ENCODE results near the gene ZNF148.
"Not testable (repeated sequence)": the region's sequence is repeated elsewhere in the genome, so short reads cannot be mapped to it uniquely, and the experiment has no call there.

Gene ZNF148, protein sequence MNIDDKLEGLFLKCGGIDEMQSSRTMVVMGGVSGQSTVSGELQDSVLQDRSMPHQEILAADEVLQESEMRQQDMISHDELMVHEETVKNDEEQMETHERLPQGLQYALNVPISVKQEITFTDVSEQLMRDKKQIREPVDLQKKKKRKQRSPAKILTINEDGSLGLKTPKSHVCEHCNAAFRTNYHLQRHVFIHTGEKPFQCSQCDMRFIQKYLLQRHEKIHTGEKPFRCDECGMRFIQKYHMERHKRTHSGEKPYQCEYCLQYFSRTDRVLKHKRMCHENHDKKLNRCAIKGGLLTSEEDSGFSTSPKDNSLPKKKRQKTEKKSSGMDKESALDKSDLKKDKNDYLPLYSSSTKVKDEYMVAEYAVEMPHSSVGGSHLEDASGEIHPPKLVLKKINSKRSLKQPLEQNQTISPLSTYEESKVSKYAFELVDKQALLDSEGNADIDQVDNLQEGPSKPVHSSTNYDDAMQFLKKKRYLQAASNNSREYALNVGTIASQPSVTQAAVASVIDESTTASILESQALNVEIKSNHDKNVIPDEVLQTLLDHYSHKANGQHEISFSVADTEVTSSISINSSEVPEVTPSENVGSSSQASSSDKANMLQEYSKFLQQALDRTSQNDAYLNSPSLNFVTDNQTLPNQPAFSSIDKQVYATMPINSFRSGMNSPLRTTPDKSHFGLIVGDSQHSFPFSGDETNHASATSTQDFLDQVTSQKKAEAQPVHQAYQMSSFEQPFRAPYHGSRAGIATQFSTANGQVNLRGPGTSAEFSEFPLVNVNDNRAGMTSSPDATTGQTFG

DNA sequence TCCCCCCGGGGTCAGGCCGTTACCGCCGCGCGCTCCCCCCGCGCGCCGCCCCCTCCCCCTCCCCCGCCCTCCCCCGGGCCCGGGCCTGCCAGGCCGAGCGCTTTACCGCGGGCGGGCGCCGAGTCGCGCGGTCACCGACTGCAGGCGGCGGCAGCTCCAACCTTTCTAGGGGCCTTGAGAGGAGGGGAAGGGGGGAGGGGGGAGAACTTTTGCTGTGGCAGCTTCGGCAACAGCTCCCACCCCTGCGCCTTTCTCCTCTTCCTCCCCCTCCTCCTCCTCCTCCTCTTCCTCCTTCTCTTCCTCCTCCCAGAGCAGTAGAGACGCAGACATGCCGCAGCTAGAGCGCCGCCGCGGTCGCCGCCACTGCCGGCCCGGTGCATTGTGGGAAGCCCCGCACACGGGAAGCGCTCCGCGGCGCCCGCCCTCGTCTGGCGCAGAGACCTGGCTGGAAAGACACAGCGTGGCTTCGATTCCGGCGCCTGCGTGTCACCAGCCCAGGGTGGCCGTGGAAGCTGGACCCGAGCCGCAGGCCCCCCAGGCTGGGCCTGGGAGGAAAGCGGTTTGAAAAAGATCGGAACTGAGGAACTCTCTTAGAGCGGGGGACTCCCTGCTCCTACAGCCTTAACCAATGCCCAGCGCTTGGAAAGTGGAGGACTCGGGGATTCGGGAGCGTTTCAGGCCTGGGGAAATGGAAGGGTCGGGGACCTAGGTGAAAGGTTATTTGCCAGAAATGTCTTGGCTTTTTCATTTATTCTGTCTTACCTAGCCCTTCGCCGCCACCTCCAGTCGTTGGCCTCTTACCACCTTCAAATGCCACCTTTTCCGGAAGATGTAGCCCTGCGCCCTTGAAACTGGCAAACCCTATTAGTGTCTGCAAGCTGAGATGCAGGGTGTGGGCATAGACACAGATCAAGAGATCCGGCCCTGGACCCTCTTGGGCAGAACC lies at the start of gene ZNF148:
TSS of gene ZNF148 (minus strand) at position 330 of the 946 bp plus-strand sequence. CDS start 61,685 bp downstream, outside the sequence.
- FAIRE-seq, result no peak

DNA sequence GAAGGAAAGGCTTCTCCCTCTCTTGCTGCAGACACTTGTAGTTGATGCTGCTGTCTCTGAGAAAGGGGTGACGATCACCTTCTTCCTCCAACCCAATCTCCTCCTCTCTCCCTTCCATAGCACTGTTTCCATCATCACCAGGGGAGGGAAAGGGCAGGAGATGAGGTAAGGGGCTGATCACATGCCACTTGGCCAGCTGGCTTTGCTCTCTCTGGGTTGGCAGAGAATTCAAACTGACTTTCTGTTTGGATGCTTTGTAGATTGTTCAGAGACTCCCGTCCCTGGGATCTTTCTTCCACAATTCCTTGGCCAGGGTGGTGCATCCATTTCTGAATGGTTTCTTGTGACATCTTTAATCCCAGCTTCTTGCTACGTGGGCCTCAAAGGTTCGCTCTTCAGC lies 43.2 kb upstream of the ZNF148 start:
- FAIRE-seq, result no peak

DNA sequence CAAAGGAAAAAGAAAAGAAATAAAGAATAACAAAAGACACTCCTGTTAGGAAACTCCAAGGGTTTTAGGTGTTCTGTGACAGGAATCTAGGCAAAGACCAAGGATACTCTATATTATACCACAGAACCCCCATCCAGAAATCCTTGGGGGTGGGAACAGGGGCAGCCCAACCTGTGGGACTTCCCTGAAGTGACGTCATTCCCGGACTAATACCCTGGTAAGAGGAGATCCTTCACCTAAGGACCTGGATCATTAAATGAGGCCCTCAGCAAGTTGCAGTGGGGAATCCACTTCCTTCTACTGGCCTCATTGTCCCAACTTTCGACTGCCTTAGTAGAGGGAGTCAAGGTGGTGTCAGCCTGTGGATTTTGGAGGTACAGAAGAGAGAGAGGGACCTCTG lies 41.1 kb upstream of the ZNF148 start:
- no peak for FAIRE-seq

DNA sequence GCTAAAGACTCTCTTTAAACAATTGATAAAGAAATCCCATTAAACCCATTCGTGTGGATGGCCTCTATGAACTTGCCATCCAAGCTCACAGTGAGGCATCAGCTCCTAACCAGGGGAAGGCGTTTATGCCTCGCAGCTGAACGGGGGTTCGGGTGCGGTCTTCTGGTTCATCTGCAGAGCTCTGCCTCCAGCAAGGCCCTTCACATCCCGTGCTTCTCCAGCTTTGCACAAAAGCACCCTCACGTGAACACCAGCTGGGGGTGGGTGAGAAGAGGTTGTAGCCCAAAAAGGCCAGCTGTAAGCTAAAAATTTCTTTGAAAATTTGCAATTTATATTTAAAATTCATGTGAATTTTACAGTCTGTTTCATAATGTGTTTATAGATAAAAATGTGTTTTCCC lies 39.5 kb upstream of the ZNF148 start:
- FAIRE-seq, result no peak

DNA sequence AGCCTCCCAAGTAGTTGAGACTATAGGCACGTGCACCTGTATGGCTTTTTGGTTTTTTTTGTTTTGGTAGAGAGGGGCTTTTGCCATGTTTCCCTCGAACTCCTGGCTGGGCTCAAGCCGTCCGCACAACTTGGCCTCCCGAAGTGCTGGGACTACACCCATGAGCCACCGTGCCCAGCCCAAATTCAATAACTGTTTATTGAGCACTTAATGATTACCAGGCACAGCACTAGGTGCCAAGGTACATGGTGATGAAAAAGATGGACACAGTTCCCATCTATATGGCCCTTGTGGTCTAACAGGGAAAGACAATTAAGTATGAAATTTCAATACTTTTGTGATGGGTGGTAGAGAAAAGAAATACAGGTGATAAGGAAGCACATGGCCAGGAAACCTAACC lies 35.8 kb upstream of the ZNF148 start:
- FAIRE-seq, result no peak

DNA sequence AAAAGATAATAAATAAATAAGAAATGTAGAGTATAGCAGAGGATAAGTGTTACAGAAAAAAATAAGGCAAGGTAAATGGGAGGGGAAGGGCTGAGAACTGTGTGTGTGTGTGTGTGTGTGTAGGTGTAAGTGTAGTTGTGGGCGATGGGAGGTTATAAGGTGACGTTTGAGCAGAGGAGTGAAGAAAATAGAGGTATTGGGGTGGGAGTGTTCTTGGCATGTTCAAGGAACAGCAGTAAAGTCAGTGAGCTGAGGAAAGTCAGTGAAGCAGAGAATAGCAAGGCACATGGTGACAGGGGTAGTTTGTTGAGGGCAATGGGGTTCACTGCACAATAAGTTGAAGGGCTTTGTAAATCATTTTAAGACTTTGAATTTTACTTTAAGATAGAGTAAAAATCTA lies 30.9 kb upstream of the ZNF148 start:
- FAIRE-seq, result no peak

DNA sequence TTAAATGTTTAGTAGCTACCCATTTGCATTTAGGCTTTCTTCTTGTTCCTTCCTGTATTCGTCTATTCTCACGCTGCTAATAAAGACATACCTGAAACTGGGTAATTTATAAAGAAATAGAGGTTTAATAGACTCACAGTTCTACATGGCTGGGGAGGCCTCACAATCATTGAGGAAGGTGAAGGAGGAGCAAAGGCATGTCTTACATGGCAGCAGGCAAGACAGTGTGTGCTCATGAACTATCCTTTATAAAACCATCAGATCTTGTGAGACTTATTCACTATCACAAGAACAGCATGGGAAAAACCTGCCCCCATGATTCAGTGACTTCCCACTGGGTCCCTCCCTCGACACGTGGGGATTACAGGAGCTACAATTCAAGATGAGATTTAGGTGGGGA lies 30.4 kb upstream of the ZNF148 start:
- not testable (repeated sequence) for FAIRE-seq

DNA sequence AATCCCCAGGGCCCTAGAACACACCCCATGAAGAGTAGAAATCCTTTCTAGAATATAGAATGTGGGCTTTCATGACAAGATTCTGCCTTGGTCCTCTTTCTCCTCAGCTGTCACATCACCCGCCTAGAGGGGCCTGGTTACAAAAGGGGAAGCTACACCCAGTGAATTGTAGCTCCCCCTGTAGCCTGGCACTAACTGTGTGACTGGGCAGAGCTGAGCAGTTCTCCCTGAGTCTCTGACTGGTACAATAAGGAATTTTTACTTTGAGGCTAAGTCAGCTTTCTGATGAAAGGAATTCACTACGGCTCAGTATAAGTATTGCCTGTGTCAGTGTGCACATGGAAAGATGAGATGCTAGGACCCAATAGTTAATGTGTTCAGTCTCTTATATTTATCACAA lies 28.7 kb upstream of the ZNF148 start:
- FAIRE-seq, result no peak

DNA sequence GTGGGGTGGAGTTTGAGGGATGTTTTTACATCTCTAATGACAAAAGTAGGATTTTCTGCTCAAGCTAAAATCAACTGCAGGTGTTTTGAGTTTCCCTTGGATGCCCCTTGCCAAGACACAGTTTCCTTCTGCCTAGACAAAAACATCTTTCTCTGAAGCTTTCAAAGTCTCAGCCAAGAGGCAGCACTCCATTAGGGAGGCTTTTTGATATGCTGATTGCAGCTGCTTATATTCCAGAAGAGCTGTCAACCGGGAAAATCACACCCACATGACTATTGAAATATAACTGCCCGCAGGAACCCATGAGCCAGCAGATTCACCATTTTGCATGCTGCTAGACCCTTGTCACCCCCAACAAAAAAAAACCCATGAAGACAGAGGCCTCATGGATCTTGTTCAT lies 27.5 kb upstream of the ZNF148 start:
- FAIRE-seq, result no peak

DNA sequence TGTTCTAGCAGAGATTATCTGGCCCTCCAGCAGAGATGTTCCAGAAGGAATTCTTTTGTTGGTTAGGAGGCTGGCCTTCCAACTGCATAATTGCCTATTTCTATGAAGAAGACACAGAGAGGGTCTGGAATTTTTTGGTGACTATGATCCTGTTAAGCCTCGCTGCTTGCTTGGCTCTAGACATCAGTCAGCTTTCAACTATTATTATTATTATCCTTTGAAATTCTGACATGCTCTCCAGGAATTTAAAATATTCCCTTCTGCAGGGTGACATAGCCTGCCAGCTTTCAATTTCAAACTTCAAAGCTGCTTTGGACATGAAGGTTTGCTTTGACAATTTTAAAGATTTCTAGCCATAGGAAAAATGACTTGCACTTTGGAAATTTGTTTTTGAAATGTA lies 26.3 kb upstream of the ZNF148 start:
- FAIRE-seq, result no peak

DNA sequence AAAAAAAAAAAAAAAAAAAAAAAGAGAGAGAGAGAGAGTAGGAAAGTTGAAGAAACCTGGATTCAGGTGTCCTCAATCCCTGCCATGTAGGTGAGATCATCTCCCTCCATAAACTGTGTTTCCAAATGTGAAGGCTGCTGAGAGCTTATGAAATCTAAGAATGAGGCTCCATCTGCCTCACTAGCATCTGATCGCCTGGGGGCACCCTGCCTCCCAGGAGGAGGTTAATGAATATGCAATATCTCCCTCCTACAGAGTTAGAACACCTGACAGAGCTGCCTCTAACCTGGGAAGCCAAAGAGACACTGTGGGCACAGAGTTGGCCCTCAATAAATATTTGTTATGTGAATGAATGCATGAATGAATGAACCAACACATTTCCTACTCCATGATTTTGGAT lies 23.8 kb upstream of the ZNF148 start:
- no peak for FAIRE-seq

DNA sequence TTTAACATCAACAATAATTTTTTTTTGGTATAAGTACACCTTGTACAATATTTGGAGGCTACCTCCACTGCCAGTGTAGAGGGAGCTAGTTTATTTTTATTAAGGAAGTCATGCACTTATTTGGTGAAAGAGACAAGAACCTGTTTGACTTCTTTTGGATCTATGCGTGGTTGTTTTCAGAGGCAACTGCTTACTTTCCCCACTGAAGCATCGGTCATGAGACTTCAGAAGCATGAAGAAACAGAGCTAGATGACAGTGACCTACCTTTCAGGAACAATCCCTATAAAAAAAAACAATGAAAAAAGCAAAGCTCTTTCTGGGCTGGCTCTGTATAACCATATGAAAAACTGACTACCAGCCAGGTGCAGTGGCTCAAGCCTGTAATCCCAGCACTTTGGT lies 20.0 kb upstream of the ZNF148 start:
- no peak for FAIRE-seq

DNA sequence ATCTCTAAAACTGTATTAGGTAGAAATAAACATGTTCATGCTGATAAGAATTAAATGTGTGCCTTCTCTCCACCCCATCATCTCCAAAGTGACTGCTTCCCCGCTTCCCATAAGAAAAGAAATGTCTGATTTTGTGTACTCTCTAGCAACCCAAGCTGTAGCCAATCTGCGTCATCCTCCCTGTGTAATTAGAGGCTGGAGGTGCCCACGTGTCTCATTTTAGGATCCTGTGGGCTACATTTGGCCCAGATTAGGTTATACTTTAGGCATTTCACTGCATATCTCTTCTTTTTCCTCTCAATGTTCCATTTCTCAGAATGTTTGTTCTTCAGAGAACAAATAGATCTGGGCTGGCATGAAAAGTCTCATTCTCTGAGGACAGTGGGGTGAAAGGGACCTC lies 19.3 kb upstream of the ZNF148 start:
- no peak for FAIRE-seq

DNA sequence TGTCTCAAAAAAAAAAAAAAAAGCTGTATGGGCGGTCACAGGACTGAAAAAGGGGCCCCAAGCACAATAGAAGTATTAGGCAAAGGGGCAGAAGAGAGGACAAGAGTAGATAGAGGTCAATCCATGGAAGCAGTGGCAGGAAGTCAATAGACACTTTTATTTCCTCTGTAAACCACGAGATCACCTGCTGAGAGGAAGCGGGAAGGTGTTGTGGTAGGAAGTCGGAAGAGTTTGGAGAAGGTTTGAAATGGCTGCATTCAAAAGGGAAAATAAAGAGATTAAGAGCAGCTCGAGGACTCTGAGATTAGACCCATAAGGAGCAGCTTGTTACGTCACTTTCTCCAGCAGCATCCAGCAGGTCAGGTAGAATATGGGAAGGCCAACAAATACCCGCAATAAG lies 14.2 kb upstream of the ZNF148 start:
- no peak for FAIRE-seq

DNA sequence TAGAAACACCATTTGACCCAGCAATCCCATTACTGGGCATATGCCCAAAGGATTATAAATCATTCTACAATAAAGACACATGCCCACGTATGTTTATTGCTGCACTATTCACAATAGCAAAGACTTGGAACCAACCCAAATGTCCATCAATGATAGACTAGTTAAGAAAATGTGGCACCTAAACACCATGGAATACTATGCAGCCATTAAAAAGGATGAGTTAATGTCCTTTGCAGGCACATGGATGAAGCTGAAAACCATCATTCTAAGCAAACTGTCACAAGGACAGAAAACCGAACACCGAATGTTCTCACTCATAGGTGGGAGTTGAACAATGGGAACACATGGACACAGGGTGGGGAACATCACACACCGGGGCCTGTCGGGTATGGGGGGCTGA lies 13.2 kb upstream of the ZNF148 start:
- FAIRE-seq, result not testable (repeated sequence)

DNA sequence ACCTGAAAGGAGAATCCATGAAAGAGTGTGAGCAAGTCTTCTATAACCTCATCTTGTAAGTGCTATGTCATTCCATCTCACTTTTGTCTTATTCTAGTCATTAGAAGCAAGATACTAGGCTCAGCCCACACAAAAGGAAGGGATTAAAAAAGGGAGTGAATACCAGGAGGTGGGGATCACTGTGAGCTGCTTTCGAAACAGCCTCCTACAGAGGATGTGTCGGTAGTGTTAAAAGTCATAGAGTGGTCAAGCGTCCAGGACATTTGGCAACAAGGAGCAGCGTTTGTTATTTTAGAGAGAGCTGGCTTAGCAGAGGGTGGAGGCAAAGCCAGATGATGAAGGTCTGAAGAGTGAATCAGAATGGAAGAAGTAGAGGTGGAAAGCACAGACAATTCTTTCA lies 11.7 kb upstream of the ZNF148 start:
- FAIRE-seq, result no peak

DNA sequence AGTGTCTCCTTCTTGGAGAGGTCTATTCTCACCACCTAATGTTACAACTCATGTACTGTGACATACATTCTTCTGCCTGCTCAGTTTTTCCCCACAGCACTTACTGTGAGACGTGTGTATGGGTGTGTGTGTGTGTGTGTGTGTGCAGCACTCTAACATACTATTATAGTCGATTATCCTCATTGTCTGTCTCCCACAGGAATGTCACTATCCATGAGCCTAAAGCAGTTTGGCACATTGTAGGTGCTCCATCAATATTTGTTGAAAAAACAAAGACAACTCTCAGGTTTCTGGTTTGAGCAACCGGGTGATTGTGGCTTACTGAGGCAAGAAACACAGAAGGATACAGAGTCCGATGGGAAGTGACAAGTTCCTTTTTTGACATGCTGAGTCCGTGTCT lies 8.6 kb upstream of the ZNF148 start:
- no peak for FAIRE-seq

DNA sequence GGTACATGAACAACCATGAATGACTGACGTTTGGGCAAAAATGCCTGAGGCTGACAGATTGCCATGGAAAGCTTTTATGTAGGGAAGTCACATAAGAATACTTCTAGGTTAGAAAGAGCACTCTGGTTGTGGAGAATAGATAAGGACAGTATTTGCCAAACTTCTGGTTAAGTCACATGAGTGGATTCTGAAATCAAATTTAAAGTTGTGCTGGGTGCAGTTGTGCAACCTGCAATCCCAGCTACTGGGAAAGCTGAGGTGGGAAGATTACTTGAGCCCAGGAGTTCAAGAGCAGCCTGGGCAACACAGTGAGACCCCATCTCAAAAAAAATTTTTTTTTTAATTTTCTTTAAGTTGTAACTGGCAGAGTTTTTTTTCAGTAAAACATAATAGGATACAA lies 7.2 kb upstream of the ZNF148 start:
- no peak for FAIRE-seq

DNA sequence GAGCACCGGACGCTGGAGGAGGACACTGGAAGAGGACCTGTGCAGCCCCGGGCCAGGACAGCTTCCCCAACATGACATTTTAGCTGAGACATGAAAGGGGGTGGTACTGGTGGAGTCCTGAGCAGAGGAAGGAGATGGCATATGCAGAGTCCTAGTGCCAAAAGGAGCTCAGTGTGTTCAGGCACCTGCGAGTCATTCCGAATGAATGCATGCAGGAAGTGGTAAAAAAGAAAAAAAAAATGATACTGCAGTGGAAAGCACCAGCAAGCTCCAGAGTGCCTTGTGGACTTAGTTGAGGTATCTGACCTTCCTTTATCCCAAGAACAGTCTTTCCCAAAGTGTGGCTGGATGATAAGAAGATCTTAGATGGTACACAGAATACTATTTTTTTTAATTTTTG lies 6.6 kb upstream of the ZNF148 start:
- FAIRE-seq, result no peak

DNA sequence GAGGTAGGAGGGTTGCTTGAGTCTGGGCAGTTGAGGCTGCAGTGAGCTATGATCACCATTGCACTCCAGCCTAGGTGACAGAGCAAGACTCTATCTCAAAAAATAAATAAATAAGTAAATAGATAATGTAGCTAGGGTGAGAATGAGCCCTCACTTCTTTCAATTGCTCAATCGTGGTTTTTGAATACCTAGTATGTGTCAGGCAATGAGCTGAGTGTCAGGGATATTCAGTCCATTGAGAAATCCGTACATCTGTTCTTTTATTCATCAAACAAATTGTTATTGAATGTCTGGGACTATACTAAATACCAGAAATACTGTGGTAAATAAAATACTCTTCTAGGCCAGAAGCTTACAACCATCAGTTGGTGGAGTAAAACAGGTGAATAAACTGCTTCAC lies 6.2 kb upstream of the ZNF148 start:
- FAIRE-seq, result no peak

DNA sequence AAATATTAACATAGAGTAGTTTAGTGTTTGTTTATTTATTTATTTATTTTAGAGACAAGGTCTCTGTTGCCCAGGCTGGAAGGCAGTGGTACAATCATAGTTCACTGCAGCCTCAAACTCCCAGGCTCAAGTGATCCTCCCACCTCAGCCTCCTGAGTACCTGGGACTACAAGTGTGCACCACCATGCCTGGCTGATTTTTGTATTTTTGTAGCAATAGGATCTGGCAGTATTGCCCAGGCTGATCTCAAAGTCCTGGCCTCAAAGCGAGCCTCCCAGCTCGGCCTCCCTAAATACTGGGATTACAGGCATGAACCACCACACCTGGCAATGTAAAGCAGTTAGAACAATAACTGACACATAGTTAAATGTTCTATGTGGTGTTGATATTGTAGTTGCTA lies 4.4 kb upstream of the ZNF148 start:
- no peak for FAIRE-seq

DNA sequence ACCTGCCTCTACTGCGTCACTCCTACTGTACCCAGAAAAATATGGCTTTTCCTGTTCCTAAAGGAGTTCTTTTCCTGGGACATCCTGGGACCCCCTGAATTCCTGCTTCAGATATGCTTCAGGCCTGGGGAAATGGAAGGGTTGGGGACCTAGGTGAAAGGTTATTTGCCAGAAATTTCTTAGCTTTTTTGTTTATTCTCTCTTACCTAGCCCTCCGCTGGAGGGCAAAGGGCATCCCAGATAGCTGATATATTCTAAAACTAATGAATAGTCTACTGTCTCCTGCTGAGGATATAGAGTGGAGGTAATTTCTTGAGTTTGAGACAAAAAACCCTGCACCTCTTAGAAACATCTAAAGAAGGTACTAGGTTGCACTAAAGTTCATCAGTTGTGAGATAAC lies 3.6 kb upstream of the ZNF148 start:
- no peak for FAIRE-seq

DNA sequence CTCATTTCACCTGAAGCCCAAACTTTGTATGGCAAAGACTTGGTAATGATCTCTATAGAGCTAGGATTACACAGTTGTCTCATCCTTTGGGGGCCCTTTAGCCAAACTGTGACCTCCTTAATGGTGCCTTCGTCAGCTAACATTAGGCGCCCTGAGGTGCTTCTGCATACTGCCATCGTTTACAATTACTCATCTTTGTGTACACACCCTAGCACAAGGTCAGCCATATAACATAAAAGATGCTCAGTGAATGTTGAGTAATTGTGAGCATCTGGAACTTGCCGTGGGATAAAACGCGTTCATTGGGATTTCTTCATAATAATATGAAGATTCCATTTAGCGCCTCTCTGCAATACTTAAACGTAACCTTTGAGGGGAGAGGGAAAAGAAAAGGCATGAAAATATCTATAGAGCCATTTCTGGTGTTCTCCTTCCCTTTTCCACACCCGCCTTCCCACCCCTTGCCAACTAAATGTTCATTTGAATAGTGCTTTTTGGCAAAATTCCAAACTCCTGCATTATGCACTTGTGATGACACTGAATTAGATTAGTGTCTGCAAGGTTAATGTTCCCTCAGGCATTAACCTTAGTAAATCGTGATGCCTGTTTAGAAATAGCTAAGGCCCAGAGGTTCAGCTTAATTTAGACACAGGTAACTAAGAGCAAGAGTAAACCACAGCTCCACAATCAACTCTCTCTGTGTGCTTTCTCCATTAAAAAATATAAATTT lies 990 bp upstream of the ZNF148 start:
- no peak for FAIRE-seq
